HepG2 (cell line): Measurements from ENCODE around the gene DCP1B.
"Not testable (repeated sequence)": the region's sequence is repeated elsewhere in the genome, so short reads cannot be mapped to it uniquely, and the experiment has no call there.

Experiments
- ARNT ChIP-seq: fragments of 450-650 bp; IDR thresholded peaks from 2 replicates; pipeline ENCODE4 v1.6.1; 2017
- BRCA1 ChIP-seq: sonication (generic); formaldehyde crosslinking; IDR thresholded peaks from 2 replicates; pipeline ENCODE4 v1.4.0; 2020; ENCODE audit warnings: missing genetic modification reagents
- CTCF ChIP-seq: sonication (generic); formaldehyde crosslinking; IDR thresholded peaks from 2 replicates; pipeline ENCODE4 v1.5.0; 2020; ENCODE audit warnings: mild to moderate bottlenecking, missing genetic modification reagents, moderate library complexity
- E2F5 ChIP-seq: sonication (generic); formaldehyde crosslinking; conservative IDR thresholded peaks from 2 replicates; pipeline ENCODE4 v1.4.0; 2020; ENCODE audit warnings: missing genetic modification reagents
- PPARG ChIP-seq: conservative IDR thresholded peaks from 2 replicates; pipeline ENCODE4 v1.6.1; 2016; ENCODE audit warnings: missing biosample characterization, missing genetic modification reagents
- TEAD2 ChIP-seq: sonication (generic); formaldehyde crosslinking; IDR thresholded peaks from 2 replicates; pipeline ENCODE4 v1.9.0; 2021; ENCODE audit warnings: missing genetic modification reagents
- ZNF280B ChIP-seq: sonication (generic); formaldehyde crosslinking; IDR thresholded peaks from 2 replicates; pipeline ENCODE4 v1.5.0; 2020; ENCODE audit warnings: missing genetic modification reagents, mild to moderate bottlenecking, borderline replicate concordance

- TF ChIP-seq E2F5 (CRISPR knock-in tag); ARNT; CTCF (CRISPR knock-in tag); BRCA1; ZNF280B (CRISPR knock-in tag); TEAD2 (CRISPR knock-in tag); PPARG: not testable (repeated sequence)
These were observed 58.8 kb downstream of the DCP1B start for GRCh38 chr12:1945502-1945901.
